Heart right ventricle (tissue), 16 donors: ENCODE results near the gene ZNRF2. TPM values are rescaled to one million over a fixed set of nuclear protein-coding genes. Genes with fewer than 3 reads are reported as not detected.
A peak's percentile ranks its signal among the peaks of the same experiment; 100 is the strongest.

ENCODE experiments used
- ATAC-seq, 8 donors: fragments of 200-7000 bp; cut with Tn5 transposase; one replicate each; pipeline ENCODE4 v1.9.1; 2020; ENCODE audit warnings: mild to moderate bottlenecking in 8 of 8, moderate library complexity in 8 of 8, moderate number of reproducible peaks in 1 of 8
- DNase-seq, 2 donors: peaks; one replicate each; pipeline ENCODE4 v3.0.0-alpha.2; 2020
- H3K27ac ChIP-seq, 10 donors: fragments of 200-600 bp; sonication (generic) in 2 of 10; one replicate each; pipeline versions ENCODE4 v1.5.0 to v1.8.0; 2020 to 2022; ENCODE audit warnings: mild to moderate bottlenecking in 3 of 10
- H3K27me3 ChIP-seq, 7 donors: fragments of 200-600 bp; one replicate each; pipeline ENCODE4 v1.8.0; 2021 to 2022; ENCODE audit warnings: mild to moderate bottlenecking in 2 of 7
- H3K36me3 ChIP-seq, 9 donors: fragments of 200-600 bp; sonication (generic) in 1 of 9; one replicate each; pipeline versions ENCODE4 v1.5.0 to v1.8.0; 2020 to 2022; ENCODE audit warnings: mild to moderate bottlenecking in 2 of 9
- H3K4me1 ChIP-seq, 9 donors: fragments of 200-600 bp; sonication (generic) in 1 of 9; one replicate each; pipeline versions ENCODE4 v1.5.0 to v1.8.0; 2020 to 2022; ENCODE audit warnings: mild to moderate bottlenecking in 4 of 9
- H3K4me3 ChIP-seq, 10 donors: fragments of 200-600 bp; sonication (generic) in 2 of 10; one replicate each; pipeline versions ENCODE4 v1.5.0 to v1.8.0; 2020 to 2022; ENCODE audit warnings: mild to moderate bottlenecking in 7 of 10, moderate library complexity in 2 of 10
- H3K9me3 ChIP-seq, 11 donors: fragments of 200-600 bp in 10 of 11; sonication (generic) in 2 of 11; one replicate each; pipeline versions ENCODE4 v1.5.0 to v1.8.0; 2013 to 2022; ENCODE audit warnings: mild to moderate bottlenecking in 2 of 11, control low read depth in 1 of 11, moderate library complexity in 1 of 11
- WGBS, 2 donors: extraction: QIAGEN DNeasy Blood & Tissue Kit; methylation state at CpG; one replicate each; pipeline ENCODE4 v1.1.7; 2013; ENCODE audit warnings: inconsistent platforms in 1 of 2; 5-methylcytosine and 5-hydroxymethylcytosine counted together
- intact Hi-C, 10 donors: fragments of 100-400 bp; cut with DNase I; formaldehyde crosslinking; loops; one replicate each; pipeline versions ENCODE4 v1.11.1 to v1.14.2; 2022
- polyA plus RNA-seq, 2 donors: library from polyadenylated mRNA; stranded (reverse); fragments of 200-250 nt; gene quantifications; one replicate each; pipeline ENCODE4 v1.2.3, GENCODE V29; 2013
- total RNA-seq, 10 donors: library from RNA; stranded (reverse); fragmentation: NEBNext Ultra II Directional in 3 of 10; extraction: Animal tissue kit (Norgen Biotek cat#: 25700) in 3 of 10; gene quantifications; one replicate each; pipeline versions ENCODE4 v1.2.1 to v1.2.4, GENCODE V29; 2021 to 2023
- TF ChIP-seq, protein P1 (sequence below), 9 donors: fragments of 200-600 bp; sonication (generic) in 2 of 9; IDR thresholded peaks; one replicate each; pipeline versions ENCODE4 v1.5.0 to v1.8.0; 2021 to 2022; ENCODE audit warnings: antibody characterized with exemption in 9 of 9, mild to moderate bottlenecking in 5 of 9, moderate library complexity in 1 of 9
- donor health status: Arrhythmogenic right ventricular cardiomyopathy.
- donor health status: ischemic (EF 13 %, LVEDD 7.1; RV severe dilation, severe dysfunction).
- donor health status: healthy with polysubstance abuse.
- donor health status: DM: no; HTN: yes; CAD: no.
- donor health status: DM: no; HTN: no; CAD: no.
- donor health status: ischemic (EF 25% LVEDD 6.9; RV normal size, moderate dysfunction).
- donor health status: ischemic (EF 25% LVEDD 5.7; RV mildly dilated, moderate dysfunction).
- donor health status: healthy.
- donor health status: DM: yes; HTN: yes; CAD: no.
- donor health status: Ischemic cardiomyopathy.
- donor health status: ischemic (EF 35%, LVEDD 5.7; RV mildly dilated, moderate dysfunction).
- donor health status: nonischemic (EF 11% LVEDD 7.7; RV severe dilation, severe dysfunction).
- donor health status: DM: yes; HTN: yes; CAD: no.
- donor health status: PGD.
- donor health status: ischemic (EF 29% LVEDD 5.4; RV normal size, mild dysfunction).
- donor health status: nonischemic (EF 23%, LVEDD 6.1; RV moderate dilation, normal function).

The ZNRF2 gene
- total and polyA plus RNA-seq, 12 donors, result 2.9 to 13.8 (median 8.7) TPM

DNA sequence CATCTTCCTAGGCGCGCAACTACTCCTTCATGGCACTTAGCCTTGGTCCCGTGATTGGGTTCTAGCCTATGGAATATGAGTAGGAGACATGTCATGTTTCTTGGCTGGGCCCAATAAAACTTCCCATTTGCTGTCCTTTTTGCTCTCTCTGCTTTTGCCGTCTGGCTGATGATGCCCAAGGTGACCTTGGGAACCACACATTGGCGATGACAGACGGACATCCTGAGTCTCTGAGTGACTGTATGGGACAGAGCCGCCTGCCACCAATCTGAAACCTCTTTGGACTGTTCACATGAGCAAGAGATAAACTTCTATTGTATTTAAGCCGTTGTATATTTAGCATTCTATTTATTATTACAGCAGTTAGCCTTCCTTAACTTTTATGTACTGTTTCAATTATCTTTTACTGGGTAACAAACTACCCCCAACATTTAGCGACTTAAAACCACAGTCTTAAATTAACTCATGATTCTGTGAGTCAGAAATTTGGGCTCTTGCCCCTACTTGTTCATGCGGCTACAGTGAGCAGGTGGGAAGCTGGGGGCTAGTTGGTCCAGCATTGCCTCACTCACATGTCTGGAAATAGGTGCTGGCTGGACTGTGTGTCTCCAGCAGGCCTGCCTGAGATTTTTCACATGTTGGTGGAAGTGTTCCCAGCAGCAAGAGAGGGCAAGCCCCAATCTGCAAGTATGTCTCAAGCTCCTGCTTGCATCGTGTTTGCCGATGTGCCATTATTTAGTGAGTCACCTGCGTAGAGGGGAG lies 122.4 kb downstream of the ZNRF2 start:
- TF ChIP-seq, protein P1, sequence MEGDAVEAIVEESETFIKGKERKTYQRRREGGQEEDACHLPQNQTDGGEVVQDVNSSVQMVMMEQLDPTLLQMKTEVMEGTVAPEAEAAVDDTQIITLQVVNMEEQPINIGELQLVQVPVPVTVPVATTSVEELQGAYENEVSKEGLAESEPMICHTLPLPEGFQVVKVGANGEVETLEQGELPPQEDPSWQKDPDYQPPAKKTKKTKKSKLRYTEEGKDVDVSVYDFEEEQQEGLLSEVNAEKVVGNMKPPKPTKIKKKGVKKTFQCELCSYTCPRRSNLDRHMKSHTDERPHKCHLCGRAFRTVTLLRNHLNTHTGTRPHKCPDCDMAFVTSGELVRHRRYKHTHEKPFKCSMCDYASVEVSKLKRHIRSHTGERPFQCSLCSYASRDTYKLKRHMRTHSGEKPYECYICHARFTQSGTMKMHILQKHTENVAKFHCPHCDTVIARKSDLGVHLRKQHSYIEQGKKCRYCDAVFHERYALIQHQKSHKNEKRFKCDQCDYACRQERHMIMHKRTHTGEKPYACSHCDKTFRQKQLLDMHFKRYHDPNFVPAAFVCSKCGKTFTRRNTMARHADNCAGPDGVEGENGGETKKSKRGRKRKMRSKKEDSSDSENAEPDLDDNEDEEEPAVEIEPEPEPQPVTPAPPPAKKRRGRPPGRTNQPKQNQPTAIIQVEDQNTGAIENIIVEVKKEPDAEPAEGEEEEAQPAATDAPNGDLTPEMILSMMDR (IDR thresholded peaks at IDR 0.05), result no peak
- Histone ChIP-seq H3K9me3 (no peaks in the 10 kb centered on the region), H3K4me3 (no peak overlapping the region), H3K4me1 (peaks cover 0 to 14% (median 0%) of the 10 kb centered on the region in 9 donors), H3K27ac (peak overlapping the region in 4 of 10 donors; percentile 9 to 53 (median 36)), H3K27me3 (no peaks in the 10 kb centered on the region), H3K36me3 (peaks cover 0 to 18% (median 0%) of the 10 kb centered on the region in 9 donors)
- ATAC-seq (peak in 7 of 8 donors; percentile 54 to 91 (median 72)), DNase-seq (no peak)
- 57 to 74% methylated on average over 13 of the region's 13 CpGs for WGBS, 2 donors
- intact Hi-C loops, result loop anchor here in 1 of 10 donors (10.0 kb wide), 1 partner anchor 242 kb away; no protein-coding TSS in a partner anchor

DNA sequence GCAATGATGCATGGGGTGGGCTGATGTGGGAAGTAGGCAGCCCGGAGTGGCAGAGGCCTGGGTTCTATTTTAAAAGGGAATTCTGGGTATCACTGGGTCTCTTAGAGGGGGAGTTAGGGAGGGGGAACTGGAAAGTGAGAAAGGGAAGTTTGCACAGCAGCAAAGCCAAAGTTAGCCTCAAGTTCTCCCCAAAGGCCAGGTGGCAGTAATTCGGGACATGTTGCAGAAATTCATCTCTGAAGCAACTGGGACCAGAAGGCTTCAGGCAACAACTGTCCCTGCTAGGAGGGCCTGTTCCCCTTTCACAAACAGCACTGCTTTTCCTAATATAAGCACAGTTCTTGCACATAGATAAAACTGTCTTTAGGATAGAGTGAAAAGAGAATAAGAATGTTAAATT lies 126.8 kb downstream of the ZNRF2 start:
- no peak overlapping the region for H3K4me3 ChIP-seq
- DNase-seq, result no peak
- H3K9me3 ChIP-seq, result peaks cover 0 to 9% (median 0%) of the 10 kb centered on the region in 11 donors
- 88 to 91% methylated on average over 2 of the region's 2 CpGs for WGBS, 2 donors
- H3K36me3 ChIP-seq, result no peaks in the 10 kb centered on the region
- TF ChIP-seq, protein P1 (IDR thresholded peaks at IDR 0.05), result no peak
- H3K27ac ChIP-seq, result no peak overlapping the region
- intact Hi-C loops, result loop anchor here in 9 of 10 donors (2.0 to 10.0 kb wide), 7 partner anchors 134 to 464 kb away; no protein-coding TSS in a partner anchor
- H3K27me3 ChIP-seq, result no peaks in the 10 kb centered on the region
- no peak for ATAC-seq
- H3K4me1 ChIP-seq, result peaks cover 0 to 26% (median 0%) of the 10 kb centered on the region in 9 donors

DNA sequence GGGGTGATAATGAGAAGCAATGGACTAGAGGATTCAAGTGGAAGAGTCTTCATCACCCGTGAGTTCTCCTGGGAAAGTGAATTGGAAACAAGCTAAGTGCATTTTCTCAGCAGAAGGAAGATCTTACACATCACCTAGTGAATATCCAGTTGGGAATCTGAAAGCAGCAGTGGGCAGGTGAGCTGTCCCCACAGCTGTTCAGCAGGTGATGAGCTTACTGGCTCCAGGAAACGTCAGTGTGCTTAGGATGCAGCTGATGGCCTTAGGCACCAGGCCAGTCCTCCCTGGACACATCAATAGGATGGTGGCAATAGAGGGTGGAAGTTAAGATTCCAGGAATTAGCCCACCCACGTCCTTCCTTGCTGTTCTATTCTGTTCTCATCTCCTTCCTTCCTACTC lies 127.5 kb downstream of the ZNRF2 start:
- H3K4me3 ChIP-seq, result no peak overlapping the region
- TF ChIP-seq, protein P1 (IDR thresholded peaks at IDR 0.05), result no peak
- intact Hi-C loops, result loop anchor here (2.0 to 10.0 kb wide), 8 partner anchors 135 to 465 kb away; no protein-coding TSS in a partner anchor
- DNase-seq (no peak), ATAC-seq (no peak)
- H3K27me3 ChIP-seq, result no peaks in the 10 kb centered on the region
- 64 to 67% methylated on average over 3 of the region's 3 CpGs for WGBS, 2 donors
- peaks cover 0 to 9% (median 0%) of the 10 kb centered on the region in 11 donors for H3K9me3 ChIP-seq
- no peak overlapping the region for H3K27ac ChIP-seq
- peaks cover 0 to 26% (median 0%) of the 10 kb centered on the region in 9 donors for H3K4me1 ChIP-seq
- H3K36me3 ChIP-seq, result no peaks in the 10 kb centered on the region

DNA sequence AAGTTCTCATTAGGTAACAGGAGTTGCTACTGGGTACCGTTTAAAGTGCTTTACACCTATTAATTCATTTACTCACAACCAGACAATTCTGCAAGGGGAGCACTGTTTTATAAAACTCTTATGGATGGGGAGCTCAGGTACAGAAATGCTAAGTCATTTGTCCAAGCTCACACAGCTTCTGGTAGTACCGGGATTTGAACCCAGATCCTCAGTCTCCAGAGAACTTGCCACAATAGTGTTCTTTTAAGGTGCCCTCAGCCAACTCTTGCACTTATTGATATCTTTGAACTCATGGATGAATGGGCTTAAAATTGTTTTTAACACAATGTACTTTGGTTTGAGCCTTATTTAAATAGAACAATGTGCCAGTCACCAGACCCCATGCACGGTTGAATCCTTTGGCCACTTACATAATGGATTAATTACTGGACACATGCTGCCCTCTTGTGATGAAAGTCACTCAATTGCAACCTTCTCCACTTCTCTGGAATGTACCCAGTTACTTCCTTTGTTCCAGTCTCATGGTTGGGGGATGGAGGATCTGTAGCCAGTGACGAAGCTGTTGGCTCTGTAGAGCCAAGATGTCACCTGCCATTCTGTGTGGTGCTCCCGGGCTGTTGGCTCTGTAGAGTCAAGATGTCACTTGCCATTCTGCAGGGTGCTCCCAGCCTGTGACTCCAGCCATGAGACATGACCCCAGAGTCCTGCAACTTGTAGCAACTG lies 128.5 kb downstream of the ZNRF2 start:
- Histone ChIP-seq H3K4me1 (peaks cover 0 to 26% (median 0%) of the 10 kb centered on the region in 9 donors), H3K27ac (no peak overlapping the region), H3K9me3 (peaks cover 0 to 9% (median 0%) of the 10 kb centered on the region in 11 donors), H3K36me3 (no peaks in the 10 kb centered on the region), H3K4me3 (no peak overlapping the region), H3K27me3 (no peaks in the 10 kb centered on the region)
- WGBS, 2 donors, result 49 to 52% methylated on average over 5 of the region's 5 CpGs
- ATAC-seq (peak; percentile 85 to 95 (median 92)), DNase-seq (peak in 1 of 2 donors; percentile 49)
- TF ChIP-seq, protein P1 (IDR thresholded peaks at IDR 0.05), result peak; percentile 27 to 78 (median 68)
- intact Hi-C loops, result loop anchor here (2.0 to 10.0 kb wide), 8 partner anchors 136 to 466 kb away; no protein-coding TSS in a partner anchor
